Stimulated activated CD8-positive, alpha-beta memory T cell treated with anti-CD3 and anti-CD28 coated beads, Interleukin-7, amount 100 ng/mL, for 24 hours (primary cell): ENCODE results near the gene ATXN1.

Source experiments
- DNase-seq: peaks from one replicate; pipeline ENCODE4 v3.0.0-alpha.2; 2020; ENCODE audit warnings: low read depth

ATXN1 gene

DNA sequence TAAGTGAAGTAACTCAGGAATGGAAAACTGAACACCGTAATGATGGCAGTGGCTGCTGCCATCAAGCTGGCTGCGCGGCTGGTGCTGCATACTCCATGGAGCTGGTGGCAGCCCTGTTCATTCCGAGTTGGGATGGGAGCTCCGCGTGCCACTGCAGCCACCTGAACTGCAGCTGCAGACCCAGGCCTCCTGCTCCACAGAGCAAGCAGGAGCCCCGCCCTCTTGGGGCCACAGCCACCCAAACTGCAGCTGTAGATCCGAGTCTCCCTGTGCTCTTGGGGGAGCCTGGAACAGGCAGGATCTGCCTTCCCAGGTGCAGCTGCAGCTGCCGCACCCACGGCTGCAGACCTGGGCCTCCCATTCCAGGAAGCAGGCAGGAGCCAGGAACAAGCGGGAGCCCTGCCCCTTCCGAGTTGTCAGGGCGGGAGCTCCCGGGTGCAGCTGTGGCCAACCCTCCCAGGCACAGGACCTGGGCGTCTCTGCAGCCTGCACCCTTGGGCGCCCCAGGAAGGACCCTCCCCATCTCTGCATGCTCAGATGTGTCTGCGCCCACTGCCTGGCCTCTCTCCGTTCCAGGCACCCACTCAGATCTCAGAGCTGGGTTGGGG is 402.6 kb downstream of the ATXN1 start:
- DNase-seq, result no peak

DNA sequence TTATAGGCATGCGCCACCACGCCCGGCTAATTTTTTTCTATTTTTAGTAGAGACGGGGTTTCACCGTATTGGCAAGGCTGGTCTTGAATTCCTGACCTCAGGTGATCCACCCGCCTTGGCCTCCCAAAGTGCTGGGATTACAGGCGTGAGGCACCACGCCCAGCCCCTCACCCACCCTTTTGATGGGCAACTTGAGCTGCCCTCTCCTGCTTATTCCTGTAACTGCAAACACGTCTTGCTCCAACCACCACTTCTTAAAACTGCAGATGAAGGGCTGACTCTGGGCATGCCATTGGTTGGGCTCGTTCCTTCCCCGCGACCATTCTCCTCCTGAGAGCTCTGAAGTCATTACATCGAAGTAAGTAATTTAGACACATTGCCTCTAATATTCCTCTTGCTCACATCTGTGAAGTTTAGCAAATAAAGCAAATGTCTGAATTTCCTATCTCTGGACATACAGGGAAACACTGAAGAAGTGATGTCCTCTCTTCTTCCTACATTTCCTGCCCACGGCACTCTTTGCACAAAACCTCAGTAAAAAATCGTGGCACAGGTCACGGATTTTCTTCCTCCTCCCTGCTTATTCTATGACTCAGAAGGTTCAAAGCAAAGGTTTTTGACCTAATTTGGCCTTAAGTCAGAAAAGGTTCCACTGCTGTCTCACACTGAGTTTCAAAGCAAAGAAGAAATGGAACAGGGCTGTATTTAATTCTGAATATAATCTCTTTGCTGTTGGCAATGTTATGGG is 405.4 kb downstream of the ATXN1 start:
- DNase-seq, result no peak

DNA sequence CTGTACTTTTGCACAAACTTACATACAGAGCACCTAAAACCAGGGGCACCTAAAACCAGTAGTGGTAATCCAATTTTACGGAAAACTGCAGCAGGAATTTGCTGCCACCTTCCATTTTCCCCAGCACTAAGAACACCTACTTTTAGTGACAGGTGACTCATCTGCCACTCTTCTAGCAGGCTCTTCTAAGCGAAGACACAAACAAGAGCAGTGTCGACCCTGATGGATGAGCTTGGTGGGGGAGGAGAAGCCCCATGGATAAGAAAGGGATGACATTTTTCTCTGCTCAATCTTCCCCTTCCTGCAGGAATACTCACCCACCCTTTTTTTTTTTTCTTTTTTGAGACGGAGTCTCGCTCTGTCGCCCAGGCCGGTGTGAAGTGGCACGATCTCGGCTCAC is 406.0 kb downstream of the ATXN1 start:
- no peak for DNase-seq

DNA sequence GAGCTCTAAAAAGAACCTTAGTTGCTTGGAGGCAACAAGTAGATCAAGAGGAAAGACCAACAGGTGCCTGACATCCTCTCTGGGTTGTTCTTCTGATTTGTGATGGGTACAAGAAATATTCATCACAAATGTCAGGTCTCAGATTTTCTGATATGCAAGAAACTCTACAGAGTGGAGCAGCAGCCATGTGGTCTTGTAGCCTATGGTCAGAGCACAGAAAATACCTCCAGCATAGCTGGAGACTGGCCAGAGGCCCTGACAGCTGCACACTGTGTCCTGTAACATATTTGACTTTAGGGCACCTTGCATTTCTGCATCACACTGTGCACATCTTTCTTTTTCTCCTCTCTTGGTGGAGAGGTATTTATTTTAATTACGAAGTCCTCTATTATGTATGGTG is 406.6 kb downstream of the ATXN1 start:
- no peak for DNase-seq

DNA sequence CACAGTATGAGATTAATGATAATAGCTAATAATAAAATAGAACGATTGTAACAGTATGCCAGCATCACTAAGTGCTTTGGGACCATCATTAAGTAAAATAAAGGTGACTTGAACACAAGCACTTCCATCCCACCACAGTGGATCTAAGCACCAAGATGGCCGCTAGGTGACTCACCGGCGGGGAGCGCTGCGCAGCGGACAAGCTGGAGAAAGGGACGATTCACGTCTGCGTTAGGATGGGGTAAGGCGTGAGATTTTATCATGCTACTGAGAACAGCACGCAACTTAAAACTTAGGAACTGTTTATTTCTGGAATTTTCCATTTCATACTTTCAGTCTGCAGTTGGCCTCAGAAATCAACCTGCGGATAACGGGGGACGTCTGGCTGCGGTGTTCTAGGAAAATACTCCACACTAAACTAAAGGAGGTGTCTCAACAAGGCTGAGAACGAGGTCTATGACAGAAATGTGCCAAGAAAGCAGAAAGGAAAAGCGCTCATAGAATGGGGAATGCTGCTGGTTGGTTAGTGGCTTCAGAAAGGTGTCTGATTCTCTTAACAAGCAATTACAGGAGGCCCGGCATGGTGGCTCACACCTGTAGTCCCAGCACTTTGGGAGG is 408.3 kb downstream of the ATXN1 start:
- no peak for DNase-seq

DNA sequence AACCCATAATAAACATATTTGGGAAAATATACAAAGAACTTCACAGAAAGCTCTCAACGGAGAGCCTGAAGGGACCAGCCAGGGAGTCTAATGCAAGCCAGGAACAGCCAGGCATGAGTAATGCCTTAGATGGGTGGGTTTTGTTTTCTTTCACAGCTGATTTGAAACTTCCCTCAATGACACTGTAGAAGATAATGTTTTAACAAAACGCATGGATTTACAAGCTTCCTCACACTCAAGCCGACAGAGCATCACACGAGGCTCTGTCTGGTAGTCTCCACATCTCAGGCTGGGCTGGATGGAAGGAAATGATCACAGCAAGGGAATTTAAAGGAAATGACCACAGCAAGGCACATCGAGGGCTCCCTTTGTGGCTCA is 409.0 kb downstream of the ATXN1 start:
- no peak for DNase-seq

DNA sequence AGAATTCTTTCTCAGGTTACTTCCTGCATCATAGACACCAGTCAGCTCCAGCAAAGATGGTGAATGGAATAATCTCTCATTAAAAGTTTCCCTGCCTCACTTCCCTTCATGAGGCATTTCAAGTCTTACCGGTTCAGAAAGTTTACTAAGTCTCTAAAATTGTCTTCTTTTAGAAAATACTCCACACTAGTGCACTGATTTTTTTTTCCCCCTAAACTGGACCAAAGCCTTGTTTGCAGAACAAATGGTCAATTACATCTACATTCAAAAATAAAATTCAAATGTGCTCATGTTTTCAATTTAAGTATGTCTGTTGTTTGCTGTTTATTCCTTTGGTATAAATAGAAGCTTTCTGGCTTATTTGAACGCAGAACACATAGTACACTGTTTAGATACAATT is 411.7 kb downstream of the ATXN1 start:
- DNase-seq, result no peak

- DNase-seq, result no peak
These were observed 414.4 kb downstream of the ATXN1 start for GRCh38 chr6:16346831-16347230.

DNA sequence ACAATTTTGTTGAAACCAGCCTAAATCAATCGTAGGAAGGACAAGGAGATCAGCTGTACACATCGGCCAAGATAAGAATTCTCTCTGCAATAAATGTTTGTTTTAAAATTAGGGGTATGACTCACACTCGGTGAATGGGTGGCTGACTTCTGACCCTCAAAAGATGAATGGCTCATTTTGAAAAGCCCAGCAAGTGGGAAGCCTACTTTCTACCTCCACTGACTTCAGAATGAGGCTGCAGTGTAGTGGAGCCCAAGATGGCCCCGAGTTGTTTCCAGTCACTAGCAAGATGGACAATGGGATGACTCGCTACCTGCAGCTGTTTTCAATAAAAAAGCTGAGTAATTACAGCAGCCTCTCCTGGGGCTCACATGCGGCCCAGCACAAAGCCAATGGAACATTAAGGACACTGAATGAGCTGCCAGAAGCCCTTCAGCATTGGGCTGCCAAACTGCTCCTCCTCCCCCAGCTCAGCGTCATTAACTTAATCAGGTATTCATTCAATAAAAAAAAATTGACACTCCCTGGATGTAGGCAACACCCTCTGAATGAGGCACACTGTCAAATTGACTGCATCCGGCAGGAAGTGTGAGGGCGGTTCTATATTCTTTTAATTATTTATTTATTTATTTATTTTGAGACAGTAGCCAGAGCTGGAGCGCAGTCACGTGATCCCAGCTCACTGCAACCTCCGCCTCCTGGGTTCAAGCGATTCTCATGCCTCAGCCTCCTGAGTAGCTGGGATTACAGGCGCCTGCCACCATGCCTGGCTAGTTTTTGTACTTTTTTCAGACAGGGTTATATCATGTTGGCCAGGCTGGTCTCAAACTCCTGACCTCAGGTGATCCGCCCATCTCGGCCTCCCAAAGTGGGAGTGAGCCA is 415.6 kb downstream of the ATXN1 start:
- no peak for DNase-seq

- no peak for DNase-seq
These were observed 416.5 kb downstream of the ATXN1 start for GRCh38 chr6:16344756-16345155.

DNA sequence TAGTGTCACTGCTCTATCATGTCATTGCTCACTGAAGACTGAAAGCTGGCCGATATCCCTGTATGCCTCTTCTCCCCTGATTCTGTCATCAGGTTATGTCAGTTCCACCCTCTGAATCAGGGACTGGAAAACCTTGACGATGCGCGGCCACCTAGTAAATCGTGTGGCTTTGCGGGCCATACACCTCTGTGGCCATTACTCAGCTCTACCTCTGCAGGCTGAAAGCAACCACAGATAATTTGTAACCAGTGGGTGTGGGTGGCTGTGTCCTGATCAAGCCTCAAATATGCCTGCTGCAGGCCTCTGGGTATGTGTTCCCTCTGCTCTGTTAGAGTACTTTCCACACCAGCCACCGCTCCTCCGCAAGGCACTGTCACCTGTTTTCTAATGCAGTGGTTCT is 417.7 kb downstream of the ATXN1 start:
- no peak for DNase-seq

DNA sequence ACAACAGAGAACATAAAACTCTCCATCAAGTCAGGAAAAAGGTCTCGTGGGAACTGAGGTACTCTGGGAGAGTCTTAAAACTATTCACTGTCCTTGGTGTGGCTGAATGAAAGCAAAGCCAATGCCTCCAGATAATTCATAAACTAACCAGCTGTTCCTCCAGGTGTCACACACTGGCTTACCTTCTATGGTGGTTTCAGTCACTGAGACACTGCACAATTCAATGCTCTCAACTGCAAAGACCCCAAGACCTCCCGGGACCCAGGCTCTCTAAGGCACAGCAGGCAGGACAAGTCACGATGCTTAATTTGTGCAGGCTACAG is 422.0 kb downstream of the ATXN1 start:
- DNase-seq, result no peak

- no peak for DNase-seq
These were observed 422.5 kb downstream of the ATXN1 start for GRCh38 chr6:16338577-16339264.

GRCh38 chr6:16337295-16337975 is 423.8 kb downstream of the ATXN1 start:
- DNase-seq, result no peak

GRCh38 chr6:16336911-16337294 is 424.4 kb downstream of the ATXN1 start:
- no peak for DNase-seq

DNA sequence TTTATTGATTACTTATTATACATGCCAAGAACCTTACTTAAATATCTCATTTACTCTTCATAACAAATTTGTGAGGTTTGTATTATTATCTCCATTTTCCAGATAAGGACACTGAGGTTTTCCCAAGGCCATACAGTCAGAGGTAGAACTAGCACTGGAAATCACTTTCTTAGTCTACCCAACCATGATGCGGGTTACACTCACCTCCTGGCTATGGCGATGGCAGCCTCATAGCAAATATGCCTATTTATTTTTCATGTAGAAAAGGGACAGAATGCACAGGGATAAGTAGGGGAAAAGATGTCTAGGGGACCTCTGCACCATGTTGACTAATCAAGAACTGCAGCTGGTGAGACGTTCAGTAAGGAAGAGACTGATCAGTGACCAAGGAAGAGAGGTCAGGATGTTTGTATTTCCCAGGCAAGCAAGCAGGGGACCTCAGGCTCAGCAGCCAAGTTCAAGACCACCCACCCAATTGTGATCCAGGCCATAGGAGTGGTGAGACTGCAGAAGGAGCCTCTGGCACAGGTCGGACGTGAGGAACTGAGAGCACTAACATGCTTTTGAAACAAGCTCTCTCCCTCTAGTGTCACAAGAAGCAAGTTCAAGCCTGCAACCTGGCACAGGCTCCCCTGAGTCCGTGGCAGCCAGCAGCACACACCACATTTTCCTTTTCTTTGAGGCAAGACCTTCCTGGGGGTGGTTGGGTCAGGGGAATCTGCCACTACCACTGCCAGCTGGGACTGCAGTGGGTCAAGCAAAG is 425.0 kb downstream of the ATXN1 start:
- DNase-seq, result no peak

DNA sequence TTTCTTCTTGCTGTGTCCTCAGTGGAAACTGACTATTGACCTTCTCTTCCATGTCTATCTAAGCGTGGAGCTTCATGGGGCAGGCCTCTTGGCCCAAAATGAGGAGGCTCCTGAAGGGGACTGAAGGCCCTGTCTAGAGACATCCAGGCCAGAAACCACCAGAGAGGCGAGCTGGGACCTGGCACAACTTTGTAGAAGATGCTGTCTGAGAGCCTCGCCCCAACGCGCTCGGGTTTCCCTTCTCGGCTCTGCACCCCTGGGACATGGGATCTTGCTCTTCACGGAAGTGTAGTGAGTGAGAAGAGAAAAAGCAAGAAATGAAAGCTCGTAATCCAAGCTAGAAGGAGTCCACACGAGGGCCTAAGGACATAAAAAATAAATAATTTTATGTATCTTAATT is 426.1 kb downstream of the ATXN1 start:
- DNase-seq, result no peak

GRCh38 chr6:16334671-16335070 is 426.6 kb downstream of the ATXN1 start:
- DNase-seq, result no peak

DNA sequence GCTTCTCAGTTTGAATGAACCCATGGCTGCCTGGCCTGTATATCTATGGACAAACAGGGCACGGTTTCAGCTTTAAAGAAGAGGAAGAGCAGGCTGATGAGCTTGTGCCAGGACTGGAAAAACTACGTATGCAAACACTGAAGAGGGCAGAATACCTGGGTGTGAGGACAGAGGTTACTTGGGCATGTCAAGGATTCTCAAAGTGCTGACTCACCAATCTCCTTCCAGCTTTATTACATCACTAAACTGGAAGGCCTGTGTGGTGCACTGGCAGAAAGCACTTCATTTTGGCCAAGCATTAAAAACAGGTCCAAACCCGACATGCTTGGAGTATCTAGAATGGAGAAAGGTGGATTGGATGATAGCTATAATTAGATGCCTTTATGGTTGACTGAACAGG is 427.7 kb downstream of the ATXN1 start:
- no peak for DNase-seq

DNA sequence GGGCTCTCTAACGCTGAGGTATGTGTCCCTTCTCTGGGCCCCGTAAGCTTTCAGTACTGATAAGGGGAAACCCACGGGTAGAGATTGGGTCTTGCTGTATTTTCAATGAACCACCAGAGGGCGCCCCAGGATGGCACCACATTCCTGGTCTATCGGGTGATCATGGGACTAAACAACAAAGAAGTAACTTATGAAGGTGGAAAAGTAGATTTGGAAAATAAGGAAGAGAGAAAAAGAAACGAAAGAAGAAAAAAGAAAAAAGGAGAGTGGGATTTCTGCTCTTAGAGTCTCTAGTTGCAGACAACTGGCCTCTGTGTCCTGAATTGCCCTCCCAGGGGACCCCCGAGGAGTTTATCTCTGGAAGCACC is 429.1 kb downstream of the ATXN1 start:
- DNase-seq, result peak; percentile 70
